HL-60 (cell line): ENCODE results near the gene TMEM121B.
A peak's percentile ranks its signal among the peaks of the same experiment; 100 is the strongest.

Source experiments
- DNase-seq, 2 experiments: peaks; one replicate each; pipeline ENCODE4 v3.0.0-alpha.2; 2010 to 2020; ENCODE audit warnings: low read depth in 1 of 2, low spot score in 1 of 2
- H3K27ac ChIP-seq: fragments of 250-450 bp; sonication (Bioruptor Pico); replicated peaks from 2 replicates; pipeline ENCODE4 v1.5.1; 2020; ENCODE audit warnings: mild to moderate bottlenecking, moderate library complexity
- H3K27me3 ChIP-seq: fragments of 250-450 bp; sonication (Bioruptor Pico); 2 replicates; pipeline ENCODE4 v1.5.1; 2021; ENCODE audit warnings: mild to moderate bottlenecking, moderate library complexity; ENCODE audit not compliant: insufficient read depth, poor library complexity, severe bottlenecking
- H3K4me3 ChIP-seq: replicated peaks from 2 replicates; pipeline ENCODE4 v1.5.1; 2011; ENCODE audit warnings: mild to moderate bottlenecking, control low read depth, low read length; ENCODE audit not compliant: insufficient read depth
- GABPA ChIP-seq: IDR thresholded peaks from 2 replicates; pipeline ENCODE4 v1.6.1; 2012; ENCODE audit warnings: low read depth
- POLR2AphosphoS5 ChIP-seq: IDR thresholded peaks from 2 replicates; pipeline ENCODE4 v1.6.1; 2012; ENCODE audit warnings: low read depth
- SPI1 ChIP-seq: IDR thresholded peaks from 2 replicates; pipeline ENCODE4 v1.6.1; 2012; ENCODE audit warnings: low read depth, mild to moderate bottlenecking, borderline replicate concordance
- TF ChIP-seq, protein P1 (sequence below): IDR thresholded peaks from 2 replicates; pipeline ENCODE4 v1.6.1; 2012; ENCODE audit warnings: low read depth; ENCODE audit not compliant: insufficient replicate concordance
- TF ChIP-seq, protein P2 (sequence below): IDR thresholded peaks from one replicate; pipeline ENCODE4 v1.5.1; 2011; ENCODE audit warnings: low read length, control low read depth, inconsistent platforms; ENCODE audit not compliant: insufficient read depth

Gene TMEM121B

DNA sequence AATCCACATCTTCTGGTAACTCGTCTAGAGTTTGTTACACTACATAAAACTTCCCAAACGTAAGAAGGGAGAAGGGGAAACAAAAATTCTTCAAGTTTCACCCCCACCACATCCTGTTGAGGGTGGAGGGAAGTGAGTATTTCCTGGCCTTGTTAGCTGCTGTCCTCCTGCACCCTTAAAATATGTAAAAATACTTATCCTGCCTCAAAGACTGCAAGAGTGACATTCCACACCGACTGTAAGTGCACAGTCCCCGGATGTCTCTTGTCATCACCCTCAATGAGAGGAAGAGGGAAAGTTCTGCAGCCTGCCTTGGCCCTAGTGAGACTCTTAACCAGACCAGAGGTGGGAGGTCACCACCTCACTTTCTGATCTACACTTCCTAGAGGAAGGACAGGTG is 3.3 kb downstream of the TMEM121B start:
- DNase-seq: peak in 1 of 2 experiments; percentile 33
- TF ChIP-seq, protein P1, sequence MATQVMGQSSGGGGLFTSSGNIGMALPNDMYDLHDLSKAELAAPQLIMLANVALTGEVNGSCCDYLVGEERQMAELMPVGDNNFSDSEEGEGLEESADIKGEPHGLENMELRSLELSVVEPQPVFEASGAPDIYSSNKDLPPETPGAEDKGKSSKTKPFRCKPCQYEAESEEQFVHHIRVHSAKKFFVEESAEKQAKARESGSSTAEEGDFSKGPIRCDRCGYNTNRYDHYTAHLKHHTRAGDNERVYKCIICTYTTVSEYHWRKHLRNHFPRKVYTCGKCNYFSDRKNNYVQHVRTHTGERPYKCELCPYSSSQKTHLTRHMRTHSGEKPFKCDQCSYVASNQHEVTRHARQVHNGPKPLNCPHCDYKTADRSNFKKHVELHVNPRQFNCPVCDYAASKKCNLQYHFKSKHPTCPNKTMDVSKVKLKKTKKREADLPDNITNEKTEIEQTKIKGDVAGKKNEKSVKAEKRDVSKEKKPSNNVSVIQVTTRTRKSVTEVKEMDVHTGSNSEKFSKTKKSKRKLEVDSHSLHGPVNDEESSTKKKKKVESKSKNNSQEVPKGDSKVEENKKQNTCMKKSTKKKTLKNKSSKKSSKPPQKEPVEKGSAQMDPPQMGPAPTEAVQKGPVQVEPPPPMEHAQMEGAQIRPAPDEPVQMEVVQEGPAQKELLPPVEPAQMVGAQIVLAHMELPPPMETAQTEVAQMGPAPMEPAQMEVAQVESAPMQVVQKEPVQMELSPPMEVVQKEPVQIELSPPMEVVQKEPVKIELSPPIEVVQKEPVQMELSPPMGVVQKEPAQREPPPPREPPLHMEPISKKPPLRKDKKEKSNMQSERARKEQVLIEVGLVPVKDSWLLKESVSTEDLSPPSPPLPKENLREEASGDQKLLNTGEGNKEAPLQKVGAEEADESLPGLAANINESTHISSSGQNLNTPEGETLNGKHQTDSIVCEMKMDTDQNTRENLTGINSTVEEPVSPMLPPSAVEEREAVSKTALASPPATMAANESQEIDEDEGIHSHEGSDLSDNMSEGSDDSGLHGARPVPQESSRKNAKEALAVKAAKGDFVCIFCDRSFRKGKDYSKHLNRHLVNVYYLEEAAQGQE: peak; percentile 49
- peak; percentile 50; the same call in 1 of the 2 replicates for TF ChIP-seq SPI1
- TF ChIP-seq, protein P2, sequence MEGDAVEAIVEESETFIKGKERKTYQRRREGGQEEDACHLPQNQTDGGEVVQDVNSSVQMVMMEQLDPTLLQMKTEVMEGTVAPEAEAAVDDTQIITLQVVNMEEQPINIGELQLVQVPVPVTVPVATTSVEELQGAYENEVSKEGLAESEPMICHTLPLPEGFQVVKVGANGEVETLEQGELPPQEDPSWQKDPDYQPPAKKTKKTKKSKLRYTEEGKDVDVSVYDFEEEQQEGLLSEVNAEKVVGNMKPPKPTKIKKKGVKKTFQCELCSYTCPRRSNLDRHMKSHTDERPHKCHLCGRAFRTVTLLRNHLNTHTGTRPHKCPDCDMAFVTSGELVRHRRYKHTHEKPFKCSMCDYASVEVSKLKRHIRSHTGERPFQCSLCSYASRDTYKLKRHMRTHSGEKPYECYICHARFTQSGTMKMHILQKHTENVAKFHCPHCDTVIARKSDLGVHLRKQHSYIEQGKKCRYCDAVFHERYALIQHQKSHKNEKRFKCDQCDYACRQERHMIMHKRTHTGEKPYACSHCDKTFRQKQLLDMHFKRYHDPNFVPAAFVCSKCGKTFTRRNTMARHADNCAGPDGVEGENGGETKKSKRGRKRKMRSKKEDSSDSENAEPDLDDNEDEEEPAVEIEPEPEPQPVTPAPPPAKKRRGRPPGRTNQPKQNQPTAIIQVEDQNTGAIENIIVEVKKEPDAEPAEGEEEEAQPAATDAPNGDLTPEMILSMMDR: no peak
- peak overlapping the region; percentile 52 for H3K27ac ChIP-seq

DNA sequence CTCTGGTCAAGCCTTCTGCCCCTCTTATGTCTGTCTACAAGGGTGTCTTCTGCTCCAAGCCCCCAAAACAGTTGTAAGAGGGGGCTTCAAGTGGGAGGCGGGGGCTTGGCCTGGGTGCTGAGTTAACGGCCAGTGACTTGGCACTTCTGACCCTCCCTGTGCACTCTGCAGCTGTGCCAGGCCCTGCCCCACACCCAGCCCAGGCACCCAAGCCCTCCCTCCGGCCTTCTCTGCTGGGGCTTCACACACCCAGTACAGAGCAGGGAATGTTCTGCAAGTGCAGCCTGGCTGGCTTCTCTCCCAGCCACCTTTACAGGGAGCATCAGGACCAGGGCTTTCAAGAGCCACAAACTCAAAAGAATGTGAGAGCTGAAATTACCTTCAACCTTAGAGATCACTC is 3.8 kb downstream of the TMEM121B start:
- TF ChIP-seq, protein P1: no peak
- TF ChIP-seq POLR2AphosphoS5 (no peak), GABPA (no peak), SPI1 (no peak)
- TF ChIP-seq, protein P2: no peak
- H3K4me3 ChIP-seq: no peak overlapping the region
- DNase-seq: no peak
- H3K27me3 ChIP-seq: peaks cover 6% of the 10 kb centered on the region
- peak overlapping the region; percentile 52 for H3K27ac ChIP-seq

More for the DNA sequence above, 3.3 kb downstream of the TMEM121B start:
- peaks cover 6% of the 10 kb centered on the region for H3K27me3 ChIP-seq
- no peak overlapping the region for H3K4me3 ChIP-seq

DNA sequence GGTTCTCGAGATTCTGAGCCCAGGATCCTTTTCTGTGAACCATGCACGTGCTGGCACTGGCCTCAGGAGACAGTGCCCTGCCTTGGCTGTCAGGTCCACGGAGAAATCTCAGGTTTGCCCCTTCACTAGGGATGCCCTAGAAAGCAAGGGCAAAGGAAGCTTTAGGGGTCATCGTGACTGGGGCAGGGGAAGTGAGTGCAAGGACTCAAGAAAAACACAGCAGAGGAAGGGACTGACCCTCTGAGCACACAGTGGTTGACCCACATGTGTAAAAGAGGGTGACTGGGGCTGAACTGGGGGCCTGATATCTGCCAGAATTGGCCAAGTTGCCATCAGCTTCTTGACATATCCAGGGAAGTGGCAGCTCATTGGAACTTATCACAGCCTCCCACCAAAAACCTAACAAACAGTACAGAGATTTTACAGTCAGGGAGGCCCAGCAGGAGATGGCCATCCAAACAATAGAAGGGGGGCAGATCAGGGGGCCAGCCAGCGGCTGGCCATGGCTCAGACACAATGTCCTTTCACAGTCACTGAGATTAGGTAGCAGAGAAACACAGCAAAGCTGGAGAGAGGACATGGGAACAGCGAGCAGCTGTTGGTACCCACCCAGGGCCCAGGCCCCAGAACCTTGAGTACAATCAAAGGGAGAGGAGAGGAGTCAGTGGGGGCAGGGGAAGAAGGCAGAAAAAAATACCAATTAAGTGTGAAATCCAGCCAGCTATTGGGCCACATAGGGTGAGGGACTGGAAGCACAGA is 4.4 kb downstream of the TMEM121B start:
- peak overlapping the region; percentile 52 for H3K27ac ChIP-seq
- H3K4me3 ChIP-seq: no peak overlapping the region
- TF ChIP-seq, protein P1: no peak
- TF ChIP-seq GABPA (no peak), SPI1 (no peak), POLR2AphosphoS5 (no peak)
- TF ChIP-seq, protein P2: no peak
- peaks cover 4% of the 10 kb centered on the region for H3K27me3 ChIP-seq
- DNase-seq: no peak
